RPMI7951 (cell line): ENCODE results near the gene TSPAN5. TPM values are rescaled to one million over a fixed set of nuclear protein-coding genes. Genes with fewer than 3 reads are reported as not detected.
"Not testable (repeated sequence)": the region's sequence is repeated elsewhere in the genome, so short reads cannot be mapped to it uniquely, and the experiment has no call there.

Experiments
- DNase-seq: peaks from one replicate; pipeline ENCODE4 v3.0.0-alpha.2; 2012; ENCODE audit warnings: low read depth
- total RNA-seq: library from RNA; depleted of rRNA; stranded (reverse); fragments of >200 nt; shearing (Covaris generic); gene quantifications from 2 replicates; pipeline ENCODE4 v1.2.3, GENCODE V29; 2014

Gene TSPAN5
- total RNA-seq, 1 experiment from 2014 or later = 25.2 TPM

GRCh38 chr4:98556451-98556850 lies 102.0 kb downstream of the TSPAN5 start:
- DNase-seq = no peak

GRCh38 chr4:98555798-98556445 lies 102.5 kb downstream of the TSPAN5 start:
- DNase-seq = peak; percentile 6

GRCh38 chr4:98546910-98547594 lies 111.4 kb downstream of the TSPAN5 start:
- no peak for DNase-seq

GRCh38 chr4:98544818-98545414 lies 113.5 kb downstream of the TSPAN5 start:
- no peak for DNase-seq

GRCh38 chr4:98544141-98544817 lies 114.1 kb downstream of the TSPAN5 start:
- no peak for DNase-seq

- DNase-seq = no peak
These were observed 116.4 kb downstream of the TSPAN5 start for GRCh38 chr4:98542011-98542410.

- no peak for DNase-seq
These were observed 117.6 kb downstream of the TSPAN5 start for GRCh38 chr4:98540803-98541202.

GRCh38 chr4:98539741-98540140 lies 118.7 kb downstream of the TSPAN5 start:
- no peak for DNase-seq

GRCh38 chr4:98539299-98539698 lies 119.1 kb downstream of the TSPAN5 start:
- no peak for DNase-seq

GRCh38 chr4:98536631-98537030 lies 121.8 kb downstream of the TSPAN5 start:
- no peak for DNase-seq

GRCh38 chr4:98534146-98534545 lies 124.3 kb downstream of the TSPAN5 start:
- not testable (repeated sequence) for DNase-seq

GRCh38 chr4:98530572-98530971 lies 127.8 kb downstream of the TSPAN5 start:
- no peak for DNase-seq

- no peak for DNase-seq
These were observed 128.3 kb downstream of the TSPAN5 start for GRCh38 chr4:98529970-98530569.

- peak; percentile 29 for DNase-seq
These were observed 129.5 kb downstream of the TSPAN5 start for GRCh38 chr4:98528882-98529281.

- DNase-seq = no peak
These were observed 130.7 kb downstream of the TSPAN5 start for GRCh38 chr4:98527534-98528269.

GRCh38 chr4:98524230-98524629 lies 134.2 kb downstream of the TSPAN5 start:
- DNase-seq = no peak

- DNase-seq = peak; percentile 60
These were observed 135.6 kb downstream of the TSPAN5 start for GRCh38 chr4:98522636-98523395.

GRCh38 chr4:98522062-98522461 lies 136.3 kb downstream of the TSPAN5 start:
- no peak for DNase-seq

- DNase-seq = no peak
These were observed 136.9 kb downstream of the TSPAN5 start for GRCh38 chr4:98521486-98521885.

- no peak for DNase-seq
These were observed 139.0 kb downstream of the TSPAN5 start for GRCh38 chr4:98519268-98519977.
